ENCODE data around the gene CEACAM20.
"Not testable (repeated sequence)": the region's sequence is repeated elsewhere in the genome, so short reads cannot be mapped to it uniquely, and the experiment has no call there.

Gene CEACAM20

GRCh38 chr19:44529536-44529935, at the start of gene CEACAM20:
TSS of gene CEACAM20 (minus strand) at chr19:44529675. CDS start at chr19:44529509, 166 bp downstream.
- in situ Hi-C loops (cut with HindIII; ENCODE audit: low sequenced_read_pairs) = no loop called here

GRCh38 chr19:44577566-44577874, 48.0 kb upstream of the CEACAM20 start:
- in situ Hi-C loops (cut with HindIII; ENCODE audit: low sequenced_read_pairs) = no loop called here

GRCh38 chr19:44576843-44577565, 47.5 kb upstream of the CEACAM20 start:
- in situ Hi-C loops (cut with HindIII; ENCODE audit: low sequenced_read_pairs) = no loop called here

- in situ Hi-C loops (cut with HindIII; ENCODE audit: low sequenced_read_pairs) = no loop called here
Measured at GRCh38 chr19:44575116-44575700, 45.7 kb upstream of the CEACAM20 start.

GRCh38 chr19:44574186-44574950, 44.9 kb upstream of the CEACAM20 start:
- in situ Hi-C loops (cut with HindIII; ENCODE audit: low sequenced_read_pairs) = no loop called here

- in situ Hi-C loops (cut with HindIII; ENCODE audit: low sequenced_read_pairs) = no loop called here
Measured at GRCh38 chr19:44573627-44574026, 44.2 kb upstream of the CEACAM20 start.

- in situ Hi-C loops (cut with HindIII; ENCODE audit: low sequenced_read_pairs) = no loop called here
Measured at GRCh38 chr19:44573183-44573582, 43.7 kb upstream of the CEACAM20 start.

GRCh38 chr19:44572581-44572900, 43.1 kb upstream of the CEACAM20 start:
- in situ Hi-C loops (cut with HindIII; ENCODE audit: low sequenced_read_pairs) = no loop called here

- in situ Hi-C loops (cut with HindIII; ENCODE audit: low sequenced_read_pairs) = no loop called here
Measured at GRCh38 chr19:44571830-44572580, 42.5 kb upstream of the CEACAM20 start.

- in situ Hi-C loops (cut with HindIII; ENCODE audit: low sequenced_read_pairs) = no loop called here
Measured at GRCh38 chr19:44570984-44571684, 41.7 kb upstream of the CEACAM20 start.

- in situ Hi-C loops (cut with HindIII; ENCODE audit: low sequenced_read_pairs) = no loop called here
Measured at GRCh38 chr19:44570603-44570983, 41.1 kb upstream of the CEACAM20 start.

- in situ Hi-C loops (cut with HindIII; ENCODE audit: low sequenced_read_pairs) = no loop called here
Measured at GRCh38 chr19:44567745-44568144, 38.3 kb upstream of the CEACAM20 start.

GRCh38 chr19:44566984-44567383, 37.5 kb upstream of the CEACAM20 start:
- in situ Hi-C loops (cut with HindIII; ENCODE audit: low sequenced_read_pairs) = no loop called here

- in situ Hi-C loops (cut with HindIII; ENCODE audit: low sequenced_read_pairs) = not testable (repeated sequence)
Measured at GRCh38 chr19:44563086-44563655, 33.7 kb upstream of the CEACAM20 start.

GRCh38 chr19:44557933-44558332, 28.5 kb upstream of the CEACAM20 start:
- in situ Hi-C loops (cut with HindIII; ENCODE audit: low sequenced_read_pairs) = no loop called here

- in situ Hi-C loops (cut with HindIII; ENCODE audit: low sequenced_read_pairs) = no loop called here
Measured at GRCh38 chr19:44554641-44555246, 25.3 kb upstream of the CEACAM20 start.

GRCh38 chr19:44553478-44554171, 24.1 kb upstream of the CEACAM20 start:
- in situ Hi-C loops (cut with HindIII; ENCODE audit: low sequenced_read_pairs) = no loop called here

- in situ Hi-C loops (cut with HindIII; ENCODE audit: low sequenced_read_pairs) = no loop called here
Measured at GRCh38 chr19:44552324-44552723, 22.8 kb upstream of the CEACAM20 start.

GRCh38 chr19:44551850-44552249, 22.4 kb upstream of the CEACAM20 start:
- in situ Hi-C loops (cut with HindIII; ENCODE audit: low sequenced_read_pairs) = no loop called here

- in situ Hi-C loops (cut with HindIII; ENCODE audit: low sequenced_read_pairs) = not testable (repeated sequence)
Measured at GRCh38 chr19:44550976-44551375, 21.5 kb upstream of the CEACAM20 start.

Data from DLD1 (cell line).